ENCODE results near the gene DIS3L2. TPM values are rescaled to one million over a fixed set of nuclear protein-coding genes. Genes with fewer than 3 reads are reported as not detected.

The DIS3L2 gene
- total and polyA plus RNA-seq, 2 experiments from 2014 or later: 15.2 to 25.3 TPM

GRCh38 chr2:232213176-232213575, 251.7 kb downstream of the DIS3L2 start:
- peaks cover 10% of the 10 kb centered on the region for H3K4me1 Mint-ChIP-seq
- Histone ChIP-seq H3K79me2 (replicated peaks; ENCODE audit: insufficient read depth) (no peaks in the 10 kb centered on the region), H3K9me2 (ENCODE audit: insufficient read depth) (no peaks in the 10 kb centered on the region), H3K4me2 (no peak overlapping the region), H4K20me1 (replicated peaks; ENCODE audit: insufficient read depth) (peaks cover 3% of the 10 kb centered on the region; the same call in 1 of the 2 replicates), H3K4me1 (ENCODE audit: insufficient read depth) (no peaks in the 10 kb centered on the region), H3K27ac (ENCODE audit: low read depth) (no peak overlapping the region), H3K4me3 (no peak overlapping the region), H3K27me3 (ENCODE audit: insufficient read depth) (no peaks in the 10 kb centered on the region), H3F3A (replicated peaks; ENCODE audit: low read depth) (no peaks in the 10 kb centered on the region), H3K36me3 (ENCODE audit: insufficient read depth) (no peaks in the 10 kb centered on the region), H2AFZ (no peak overlapping the region)
- DNase-seq (ENCODE audit: low spot score) (no peak), ATAC-seq (no peak)
- no peak overlapping the region for H3K4me3 Mint-ChIP-seq
- TF ChIP-seq ZNF114 (CRISPR knock-in tag; IDR thresholded peaks at IDR 0.05) (no peak), REST (IDR thresholded peaks at IDR 0.05; ENCODE audit: unreplicated experiment) (no peak), STAT1 (IDR thresholded peaks at IDR 0.05; ENCODE audit: unreplicated experiment) (no peak), EZH2phosphoT487 (IDR thresholded peaks at IDR 0.05; ENCODE audit: unreplicated experiment) (no peak), CREB1 (CRISPR knock-in tag; IDR thresholded peaks at IDR 0.05; ENCODE audit: low read depth) (no peak)
- TF ChIP-seq, protein P1, sequence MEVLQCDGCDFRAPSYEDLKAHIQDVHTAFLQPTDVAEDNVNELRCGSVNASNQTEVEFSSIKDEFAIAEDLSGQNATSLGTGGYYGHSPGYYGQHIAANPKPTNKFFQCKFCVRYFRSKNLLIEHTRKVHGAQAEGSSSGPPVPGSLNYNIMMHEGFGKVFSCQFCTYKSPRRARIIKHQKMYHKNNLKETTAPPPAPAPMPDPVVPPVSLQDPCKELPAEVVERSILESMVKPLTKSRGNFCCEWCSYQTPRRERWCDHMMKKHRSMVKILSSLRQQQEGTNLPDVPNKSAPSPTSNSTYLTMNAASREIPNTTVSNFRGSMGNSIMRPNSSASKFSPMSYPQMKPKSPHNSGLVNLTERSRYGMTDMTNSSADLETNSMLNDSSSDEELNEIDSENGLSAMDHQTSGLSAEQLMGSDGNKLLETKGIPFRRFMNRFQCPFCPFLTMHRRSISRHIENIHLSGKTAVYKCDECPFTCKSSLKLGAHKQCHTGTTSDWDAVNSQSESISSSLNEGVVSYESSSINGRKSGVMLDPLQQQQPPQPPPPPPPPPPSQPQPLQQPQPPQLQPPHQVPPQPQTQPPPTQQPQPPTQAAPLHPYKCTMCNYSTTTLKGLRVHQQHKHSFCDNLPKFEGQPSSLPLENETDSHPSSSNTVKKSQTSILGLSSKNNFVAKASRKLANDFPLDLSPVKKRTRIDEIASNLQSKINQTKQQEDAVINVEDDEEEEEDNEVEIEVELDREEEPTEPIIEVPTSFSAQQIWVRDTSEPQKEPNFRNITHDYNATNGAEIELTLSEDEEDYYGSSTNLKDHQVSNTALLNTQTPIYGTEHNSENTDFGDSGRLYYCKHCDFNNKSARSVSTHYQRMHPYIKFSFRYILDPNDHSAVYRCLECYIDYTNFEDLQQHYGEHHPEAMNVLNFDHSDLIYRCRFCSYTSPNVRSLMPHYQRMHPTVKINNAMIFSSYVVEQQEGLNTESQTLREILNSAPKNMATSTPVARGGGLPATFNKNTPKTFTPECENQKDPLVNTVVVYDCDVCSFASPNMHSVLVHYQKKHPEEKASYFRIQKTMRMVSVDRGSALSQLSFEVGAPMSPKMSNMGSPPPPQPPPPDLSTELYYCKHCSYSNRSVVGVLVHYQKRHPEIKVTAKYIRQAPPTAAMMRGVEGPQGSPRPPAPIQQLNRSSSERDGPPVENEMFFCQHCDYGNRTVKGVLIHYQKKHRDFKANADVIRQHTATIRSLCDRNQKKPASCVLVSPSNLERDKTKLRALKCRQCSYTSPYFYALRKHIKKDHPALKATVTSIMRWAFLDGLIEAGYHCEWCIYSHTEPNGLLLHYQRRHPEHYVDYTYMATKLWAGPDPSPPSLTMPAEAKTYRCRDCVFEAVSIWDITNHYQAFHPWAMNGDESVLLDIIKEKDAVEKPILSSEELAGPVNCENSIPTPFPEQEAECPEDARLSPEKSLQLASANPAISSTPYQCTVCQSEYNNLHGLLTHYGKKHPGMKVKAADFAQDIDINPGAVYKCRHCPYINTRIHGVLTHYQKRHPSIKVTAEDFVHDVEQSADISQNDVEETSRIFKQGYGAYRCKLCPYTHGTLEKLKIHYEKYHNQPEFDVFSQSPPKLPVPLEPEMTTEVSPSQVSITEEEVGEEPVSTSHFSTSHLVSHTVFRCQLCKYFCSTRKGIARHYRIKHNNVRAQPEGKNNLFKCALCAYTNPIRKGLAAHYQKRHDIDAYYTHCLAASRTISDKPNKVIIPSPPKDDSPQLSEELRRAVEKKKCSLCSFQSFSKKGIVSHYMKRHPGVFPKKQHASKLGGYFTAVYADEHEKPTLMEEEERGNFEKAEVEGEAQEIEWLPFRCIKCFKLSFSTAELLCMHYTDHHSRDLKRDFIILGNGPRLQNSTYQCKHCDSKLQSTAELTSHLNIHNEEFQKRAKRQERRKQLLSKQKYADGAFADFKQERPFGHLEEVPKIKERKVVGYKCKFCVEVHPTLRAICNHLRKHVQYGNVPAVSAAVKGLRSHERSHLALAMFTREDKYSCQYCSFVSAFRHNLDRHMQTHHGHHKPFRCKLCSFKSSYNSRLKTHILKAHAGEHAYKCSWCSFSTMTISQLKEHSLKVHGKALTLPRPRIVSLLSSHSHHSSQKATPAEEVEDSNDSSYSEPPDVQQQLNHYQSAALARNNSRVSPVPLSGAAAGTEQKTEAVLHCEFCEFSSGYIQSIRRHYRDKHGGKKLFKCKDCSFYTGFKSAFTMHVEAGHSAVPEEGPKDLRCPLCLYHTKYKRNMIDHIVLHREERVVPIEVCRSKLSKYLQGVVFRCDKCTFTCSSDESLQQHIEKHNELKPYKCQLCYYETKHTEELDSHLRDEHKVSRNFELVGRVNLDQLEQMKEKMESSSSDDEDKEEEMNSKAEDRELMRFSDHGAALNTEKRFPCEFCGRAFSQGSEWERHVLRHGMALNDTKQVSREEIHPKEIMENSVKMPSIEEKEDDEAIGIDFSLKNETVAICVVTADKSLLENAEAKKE (CRISPR knock-in tag; IDR thresholded peaks at IDR 0.05): no peak
- TF ChIP-seq, protein P2, sequence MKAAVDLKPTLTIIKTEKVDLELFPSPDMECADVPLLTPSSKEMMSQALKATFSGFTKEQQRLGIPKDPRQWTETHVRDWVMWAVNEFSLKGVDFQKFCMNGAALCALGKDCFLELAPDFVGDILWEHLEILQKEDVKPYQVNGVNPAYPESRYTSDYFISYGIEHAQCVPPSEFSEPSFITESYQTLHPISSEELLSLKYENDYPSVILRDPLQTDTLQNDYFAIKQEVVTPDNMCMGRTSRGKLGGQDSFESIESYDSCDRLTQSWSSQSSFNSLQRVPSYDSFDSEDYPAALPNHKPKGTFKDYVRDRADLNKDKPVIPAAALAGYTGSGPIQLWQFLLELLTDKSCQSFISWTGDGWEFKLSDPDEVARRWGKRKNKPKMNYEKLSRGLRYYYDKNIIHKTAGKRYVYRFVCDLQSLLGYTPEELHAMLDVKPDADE (IDR thresholded peaks at IDR 0.05): no peak
- no peak overlapping the region for H3K27ac Mint-ChIP-seq
- H3K9me3 Mint-ChIP-seq: no peaks in the 10 kb centered on the region
- peaks cover 1% of the 10 kb centered on the region for H3K27me3 Mint-ChIP-seq (ENCODE audit: insufficient read depth, low read depth, poor library complexity)
- no peaks in the 10 kb centered on the region for H3K36me3 Mint-ChIP-seq (ENCODE audit: low read depth)
